IPS DF 6.9 (cell line): ENCODE data around the gene MRTFA.
"Not testable (repeated sequence)": the region's sequence is repeated elsewhere in the genome, so short reads cannot be mapped to it uniquely, and the experiment has no call there.

ENCODE experiments used
- DNase-seq: peaks from one replicate; pipeline ENCODE4 v3.0.0-alpha.2; 2013; ENCODE audit warnings: low read depth, low spot score
- H3K27ac ChIP-seq: one replicate; pipeline ENCODE4 v1.5.1; 2013; ENCODE audit warnings: low read length, control low read depth
- H3K27me3 ChIP-seq: 2 replicates; pipeline ENCODE4 v1.6.1; 2013; ENCODE audit warnings: mild to moderate bottlenecking, low read length; ENCODE audit not compliant: control insufficient read depth, insufficient read depth
- H3K36me3 ChIP-seq: 2 replicates; pipeline ENCODE4 v1.6.1; 2013; ENCODE audit warnings: low read length; ENCODE audit not compliant: control insufficient read depth, insufficient read depth
- H3K4me1 ChIP-seq: 2 replicates; pipeline ENCODE4 v1.6.1; 2013; ENCODE audit warnings: low read length; ENCODE audit not compliant: control insufficient read depth, insufficient read depth
- H3K4me3 ChIP-seq: 2 replicates; pipeline ENCODE4 v1.5.1; 2013; ENCODE audit warnings: mild to moderate bottlenecking, low read length
- H3K9me3 ChIP-seq: 2 replicates; pipeline ENCODE4 v1.6.1; 2013; ENCODE audit warnings: low read length, inconsistent platforms; ENCODE audit not compliant: control insufficient read depth, insufficient read depth
- WGBS: extraction: QIAGEN DNeasy Blood & Tissue Kit; methylation state at CpG from one replicate; pipeline ENCODE4 v1.1.7; 2013; ENCODE audit warnings: mixed read lengths, missing lambda C conversion rate; ENCODE audit not compliant: insufficient read length, insufficient coverage; 5-methylcytosine and 5-hydroxymethylcytosine counted together

The MRTFA gene

GRCh38 chr22:40660730-40661129, 24.2 kb upstream of the MRTFA start:
- no peak overlapping the region for H3K4me3 ChIP-seq
- H3K4me1 ChIP-seq, result no peaks in the 10 kb centered on the region
- H3K36me3 ChIP-seq, result no peaks in the 10 kb centered on the region
- no CpG with 5 or more reads among the region's 3 CpGs for WGBS
- no peak for DNase-seq
- H3K27ac ChIP-seq, result no peak overlapping the region
- no peaks in the 10 kb centered on the region for H3K9me3 ChIP-seq
- H3K27me3 ChIP-seq, result no peaks in the 10 kb centered on the region

DNA sequence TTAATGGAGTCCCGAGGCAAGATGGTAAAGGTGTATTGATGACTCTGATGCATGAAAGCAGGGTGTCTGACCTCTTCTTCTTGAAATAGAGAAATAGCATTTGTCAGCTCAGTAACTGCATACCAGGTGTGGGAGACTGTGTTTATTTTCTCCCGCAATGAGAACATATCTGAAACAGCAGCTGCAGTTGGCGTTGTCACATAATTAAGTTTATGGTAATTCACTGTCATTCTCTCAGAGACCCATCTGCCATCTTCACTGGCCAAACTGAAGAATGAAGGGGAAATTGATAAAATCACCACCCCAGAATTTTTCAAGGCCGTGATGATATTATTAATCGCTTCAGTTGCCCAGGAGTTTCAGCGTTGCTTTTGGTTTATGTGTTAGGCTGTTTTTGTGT, 22.6 kb upstream of the MRTFA start:
- H3K36me3 ChIP-seq, result no peaks in the 10 kb centered on the region
- no CpG with 5 or more reads among the region's 6 CpGs for whole genome bisulfite sequencing
- no peaks in the 10 kb centered on the region for H3K9me3 ChIP-seq
- H3K4me3 ChIP-seq, result no peak overlapping the region
- no peaks in the 10 kb centered on the region for H3K27me3 ChIP-seq
- H3K27ac ChIP-seq, result no peak overlapping the region
- no peak for DNase-seq
- no peaks in the 10 kb centered on the region for H3K4me1 ChIP-seq

DNA sequence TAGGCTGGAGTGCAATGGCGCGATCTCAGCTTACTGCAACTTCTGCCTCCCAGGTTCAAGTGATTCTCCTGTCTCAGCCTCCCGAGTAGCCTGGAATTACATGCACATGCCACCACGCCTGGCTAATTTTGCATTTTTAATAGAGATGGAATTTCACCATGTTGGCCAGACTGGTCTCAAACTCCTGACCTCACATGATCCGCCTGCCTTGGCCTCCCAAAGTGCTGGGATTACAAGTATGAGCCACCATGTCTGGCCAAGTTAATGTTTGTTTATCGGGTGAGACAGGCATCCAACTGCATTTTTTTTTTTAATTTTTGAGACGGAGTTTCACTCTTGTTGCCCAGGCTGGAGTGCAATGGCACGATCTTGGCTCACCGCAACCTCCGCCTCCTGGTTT, 20.1 kb upstream of the MRTFA start:
- not testable (repeated sequence) for H3K36me3 ChIP-seq, H3K4me3 ChIP-seq, H3K4me1 ChIP-seq, H3K27me3 ChIP-seq, DNase-seq, H3K9me3 ChIP-seq, H3K27ac ChIP-seq
- no CpG with 5 or more reads among the region's 10 CpGs for WGBS

- not testable (repeated sequence) for H3K27me3 ChIP-seq, H3K4me3 ChIP-seq, H3K36me3 ChIP-seq, DNase-seq, H3K27ac ChIP-seq, H3K9me3 ChIP-seq, H3K4me1 ChIP-seq
- WGBS, result no CpG with 5 or more reads among the region's 3 CpGs
Measured at GRCh38 chr22:40655941-40656340, 19.4 kb upstream of the MRTFA start.

DNA sequence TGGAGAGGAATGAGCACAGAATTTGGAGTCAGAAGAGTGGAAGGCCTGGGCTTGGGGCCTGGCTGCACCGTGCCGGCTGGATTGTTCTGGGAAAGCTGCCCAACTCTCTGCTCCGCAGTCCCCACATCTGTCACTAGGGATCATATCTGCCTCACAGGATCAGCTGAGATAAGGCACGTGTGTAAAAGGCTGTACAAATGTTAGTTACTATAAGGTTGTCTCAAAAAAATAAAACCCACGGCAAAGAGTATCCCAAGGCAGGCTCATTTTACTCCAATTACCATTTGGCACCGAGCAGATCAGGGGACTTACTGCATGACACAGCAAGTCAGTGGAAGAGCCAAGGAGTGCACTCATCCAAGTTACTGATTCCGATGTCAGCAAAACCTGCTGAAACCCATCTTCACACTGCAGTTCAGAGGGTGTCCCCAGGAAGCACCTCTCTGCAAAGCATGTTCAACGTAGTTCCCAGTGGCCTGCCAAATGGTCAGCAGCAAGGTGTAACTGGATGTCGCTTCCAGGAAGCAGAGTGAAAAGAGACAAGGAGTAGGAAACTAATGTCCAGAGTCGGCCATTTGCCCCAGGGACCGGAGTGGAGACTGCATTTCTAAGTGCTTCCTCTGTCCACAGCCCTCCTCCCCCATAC, 18.1 kb upstream of the MRTFA start:
- Histone ChIP-seq H3K27me3 (no peaks in the 10 kb centered on the region), H3K4me3 (no peak overlapping the region), H3K4me1 (no peaks in the 10 kb centered on the region), H3K36me3 (no peaks in the 10 kb centered on the region), H3K27ac (no peak overlapping the region), H3K9me3 (no peaks in the 10 kb centered on the region)
- WGBS, result no CpG with 5 or more reads among the region's 11 CpGs
- DNase-seq, result no peak

DNA sequence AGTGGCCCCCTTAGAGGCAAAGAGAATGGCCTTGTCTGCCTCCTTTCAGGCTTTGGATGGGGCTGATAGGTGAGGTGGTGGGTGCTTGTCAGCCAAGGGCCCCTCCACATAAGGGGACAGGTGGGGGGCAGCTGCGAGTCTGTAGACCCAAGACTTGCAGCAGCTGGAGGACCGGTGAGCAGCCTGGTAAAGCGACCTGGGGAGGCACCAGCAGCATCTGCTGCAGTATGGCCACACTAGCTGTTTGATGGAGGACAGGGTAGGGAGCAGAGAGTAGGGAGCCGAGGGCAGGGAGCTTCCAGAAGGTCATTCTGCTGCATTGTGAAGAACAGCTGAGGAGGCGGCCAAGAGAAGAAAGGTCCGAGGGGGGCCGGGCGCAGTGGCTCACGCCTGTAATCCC, 16.8 kb upstream of the MRTFA start:
- no peak overlapping the region for H3K27ac ChIP-seq
- no peaks in the 10 kb centered on the region for H3K36me3 ChIP-seq
- DNase-seq, result no peak
- no peak overlapping the region for H3K4me3 ChIP-seq
- H3K4me1 ChIP-seq, result no peaks in the 10 kb centered on the region
- H3K27me3 ChIP-seq, result no peaks in the 10 kb centered on the region
- WGBS, result no CpG with 5 or more reads among the region's 9 CpGs
- H3K9me3 ChIP-seq, result no peaks in the 10 kb centered on the region

DNA sequence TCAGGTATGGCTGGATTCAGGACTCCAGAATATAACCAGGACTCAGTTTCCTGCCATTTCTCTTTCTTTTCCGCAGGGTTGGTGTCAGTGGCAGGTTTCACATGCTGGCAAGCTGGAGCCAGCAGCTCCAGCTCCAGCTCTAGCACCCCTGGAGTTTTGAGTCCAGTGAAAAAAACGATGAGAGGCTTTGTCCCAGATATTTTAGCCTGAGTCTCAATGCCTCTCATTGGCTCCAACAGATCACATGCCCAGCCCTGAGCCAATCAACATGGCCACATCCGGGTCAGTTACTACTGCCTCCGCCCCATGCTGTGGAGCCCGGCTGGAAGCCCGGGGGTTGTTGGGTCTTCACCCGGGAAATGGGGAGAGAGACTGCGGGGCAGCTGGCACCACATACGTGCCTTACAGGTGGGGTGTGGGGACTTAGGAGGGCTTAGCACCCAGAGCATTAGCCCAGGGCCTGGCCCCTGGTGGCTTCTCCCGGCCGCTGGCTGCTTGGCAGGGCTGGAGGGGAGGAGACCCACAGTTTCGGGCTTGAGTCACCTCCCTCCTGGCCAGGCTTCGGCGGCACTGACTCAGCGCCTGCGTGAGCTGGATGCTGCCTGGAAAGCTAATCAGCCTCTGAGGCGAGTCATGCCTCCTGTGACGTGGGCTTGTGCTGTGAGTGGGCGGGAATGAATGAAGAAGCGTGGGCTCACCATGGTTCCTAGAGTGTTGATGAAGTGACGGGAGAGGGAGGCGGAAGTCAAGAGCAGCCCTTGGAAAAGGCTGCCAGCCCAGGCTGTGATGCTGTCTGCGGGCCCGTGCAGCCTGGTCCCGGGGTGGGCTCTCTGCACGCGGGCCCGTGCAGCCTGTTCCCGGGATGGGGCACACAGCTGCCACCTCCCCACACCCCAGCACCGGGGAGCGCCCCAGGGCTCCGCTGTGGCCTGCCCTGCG, 15.3 kb upstream of the MRTFA start:
- WGBS, result no CpG with 5 or more reads among the region's 33 CpGs
- DNase-seq, result no peak
- Histone ChIP-seq H3K9me3 (no peaks in the 10 kb centered on the region), H3K4me1 (no peaks in the 10 kb centered on the region), H3K4me3 (no peak overlapping the region; the same call in 1 of the 2 replicates), H3K36me3 (no peaks in the 10 kb centered on the region), H3K27ac (no peak overlapping the region), H3K27me3 (no peaks in the 10 kb centered on the region)

GRCh38 chr22:40651057-40651456, 14.5 kb upstream of the MRTFA start:
- Histone ChIP-seq H3K4me1 (no peaks in the 10 kb centered on the region), H3K27me3 (no peaks in the 10 kb centered on the region), H3K9me3 (no peaks in the 10 kb centered on the region), H3K36me3 (no peaks in the 10 kb centered on the region), H3K4me3 (no peak overlapping the region), H3K27ac (no peak overlapping the region)
- no CpG with 5 or more reads among the region's 2 CpGs for WGBS
- no peak for DNase-seq

GRCh38 chr22:40648386-40648785, 11.9 kb upstream of the MRTFA start:
- H3K9me3 ChIP-seq, result no peaks in the 10 kb centered on the region
- no peak overlapping the region for H3K27ac ChIP-seq
- no peaks in the 10 kb centered on the region for H3K4me1 ChIP-seq
- no peak overlapping the region for H3K4me3 ChIP-seq
- no peaks in the 10 kb centered on the region for H3K36me3 ChIP-seq
- DNase-seq, result no peak
- no CpG with 5 or more reads among the region's 10 CpGs for WGBS
- H3K27me3 ChIP-seq, result no peaks in the 10 kb centered on the region

DNA sequence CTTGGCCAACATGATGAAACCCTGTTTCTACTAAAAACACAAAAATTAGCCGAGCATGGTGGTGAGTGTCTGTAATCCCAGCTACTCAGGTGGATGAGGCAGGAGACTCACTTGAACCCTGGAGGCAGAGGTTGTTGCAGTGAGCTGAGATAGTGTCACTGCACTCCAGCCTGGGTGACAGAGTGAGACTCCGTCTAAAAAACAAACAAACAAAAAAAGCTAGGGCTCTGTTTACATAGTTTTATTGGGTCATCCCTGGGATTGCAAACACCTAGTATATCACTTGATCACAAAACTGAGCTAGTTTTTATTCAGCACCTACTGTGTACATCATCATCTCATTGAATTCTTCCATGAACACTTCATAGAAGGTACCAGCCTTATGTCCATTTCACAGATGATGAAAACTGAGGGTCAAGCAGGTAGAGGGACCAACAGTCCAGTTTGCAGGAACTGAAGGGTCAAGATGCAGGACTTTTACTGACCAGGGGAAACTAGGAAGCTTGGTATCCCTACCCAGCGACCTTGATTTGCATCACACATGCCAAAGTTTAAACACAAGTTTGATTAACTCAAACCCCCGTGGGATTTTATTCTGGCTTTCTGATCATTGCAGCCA, 9.2 kb upstream of the MRTFA start:
- H3K27me3 ChIP-seq, result no peaks in the 10 kb centered on the region
- no peak for DNase-seq
- H3K36me3 ChIP-seq, result no peaks in the 10 kb centered on the region
- H3K4me1 ChIP-seq, result no peaks in the 10 kb centered on the region
- no peak overlapping the region for H3K27ac ChIP-seq
- no peaks in the 10 kb centered on the region for H3K9me3 ChIP-seq
- WGBS, result no CpG with 5 or more reads among the region's 4 CpGs
- no peak overlapping the region for H3K4me3 ChIP-seq
